Smooth muscle cell (in vitro differentiated cells): ENCODE data around the gene FEM1A. TPM values are rescaled to one million over a fixed set of nuclear protein-coding genes. Genes with fewer than 3 reads are reported as not detected.
"Not testable (repeated sequence)": the region's sequence is repeated elsewhere in the genome, so short reads cannot be mapped to it uniquely, and the experiment has no call there.

Experiments
- DNase-seq: peaks from one replicate; lab custom pipeline; 2025; ENCODE audit not compliant: unreplicated experiment; lab: John Stamatoyannopoulos, UW
- H2AFZ ChIP-seq: fragments of 200-600 bp; sonication (generic); 2 replicates; pipeline ENCODE4 v1.6.0; 2016; ENCODE audit warnings: antibody characterized with exemption, low read depth, mild to moderate bottlenecking
- H3F3A ChIP-seq: fragments of 200-600 bp; sonication (generic); 2 replicates; pipeline ENCODE4 v1.6.0; 2017; ENCODE audit warnings: antibody characterized with exemption, low read depth
- H3K27ac ChIP-seq: fragments of 200-600 bp; sonication (generic); 2 replicates; pipeline ENCODE4 v1.5.1; 2016; ENCODE audit warnings: low read depth, mild to moderate bottlenecking
- H3K27me3 ChIP-seq: fragments of 200-600 bp; sonication (generic); 2 replicates; pipeline ENCODE4 v1.6.1; 2016; ENCODE audit warnings: low read depth, mild to moderate bottlenecking
- H3K36me3 ChIP-seq: fragments of 200-600 bp; sonication (generic); 2 replicates; pipeline ENCODE4 v1.5.1; 2016; ENCODE audit warnings: low read depth
- H3K4me1 ChIP-seq: fragments of 200-600 bp; sonication (generic); 2 replicates; pipeline ENCODE4 v1.5.1; 2016; ENCODE audit warnings: low read depth
- H3K4me2 ChIP-seq: fragments of 200-600 bp; sonication (generic); 2 replicates; pipeline ENCODE4 v1.6.0; 2016; ENCODE audit warnings: mild to moderate bottlenecking
- H3K4me3 ChIP-seq: fragments of 200-600 bp; sonication (generic); 2 replicates; pipeline ENCODE4 v1.5.1; 2016; ENCODE audit warnings: mild to moderate bottlenecking
- H3K79me2 ChIP-seq: fragments of 200-600 bp; sonication (generic); 2 replicates; pipeline ENCODE4 v1.6.0; 2016; ENCODE audit warnings: low read depth, mild to moderate bottlenecking
- H3K9ac ChIP-seq: fragments of 200-600 bp; sonication (generic); 2 replicates; pipeline ENCODE4 v1.6.0; 2016; ENCODE audit warnings: low read depth
- H3K9me3 ChIP-seq: fragments of 200-600 bp; sonication (generic); replicated peaks from 2 replicates; pipeline ENCODE4 v1.5.1; 2016; ENCODE audit warnings: low read depth
- H4K20me1 ChIP-seq: fragments of 200-600 bp; sonication (generic); 2 replicates; pipeline ENCODE4 v1.6.0; 2016; ENCODE audit warnings: low read depth
- CTCF ChIP-seq: fragments of 200-600 bp; sonication (generic); IDR thresholded peaks from 2 replicates; pipeline ENCODE4 v1.5.1; 2017; ENCODE audit warnings: borderline replicate concordance, mild to moderate bottlenecking, antibody characterized with exemption; ENCODE audit not compliant: insufficient read depth, poor library complexity, severe bottlenecking
- WGBS: methylation state at CpG from one replicate; pipeline ENCODE4 v1.1.7; 2016; ENCODE audit warnings: low lambda C conversion rate; 5-methylcytosine and 5-hydroxymethylcytosine counted together
- polyA plus RNA-seq: library from polyadenylated mRNA; unstranded; fragments of >200 nt; fragmentation: Nextera tagmentation; extraction: Ambion mirVana; gene quantifications from 2 replicates; pipeline ENCODE4 v1.2.1, GENCODE V29; 2016
- total RNA-seq: library from RNA; depleted of rRNA; stranded (reverse); fragments of >200 nt; gene quantifications from 2 replicates; pipeline ENCODE4 v1.2.3, GENCODE V29; 2014

The FEM1A gene
- total and polyA plus RNA-seq, 2 experiments from 2014 or later = 1.6 to 7.1 TPM

DNA sequence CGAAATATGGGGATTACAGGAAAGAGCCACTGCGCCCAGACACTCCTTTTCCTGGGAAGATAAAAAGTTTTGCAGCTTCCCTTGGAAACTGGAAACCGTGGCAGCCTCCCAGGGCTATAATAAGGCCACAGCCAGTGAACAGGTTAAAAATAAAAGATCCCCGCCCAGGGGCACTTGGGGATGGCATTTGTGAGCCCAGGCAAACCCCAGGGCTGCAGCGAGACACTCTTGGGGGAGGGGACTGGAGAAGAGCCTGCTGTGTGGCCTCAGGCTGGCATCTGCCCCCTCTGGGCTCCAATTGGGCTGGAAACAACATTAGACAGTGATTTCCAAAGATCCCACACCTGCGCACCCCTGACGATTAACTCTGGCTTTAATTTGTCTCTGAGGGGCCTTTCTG, 11.2 kb downstream of the FEM1A start:
- H2AFZ ChIP-seq = no peak overlapping the region
- H3K36me3 ChIP-seq = no peaks in the 10 kb centered on the region
- no peaks in the 10 kb centered on the region for H3F3A ChIP-seq
- no peaks in the 10 kb centered on the region for H3K27me3 ChIP-seq
- H3K9me3 ChIP-seq = no peaks in the 10 kb centered on the region
- no peak overlapping the region for H3K4me2 ChIP-seq
- H3K79me2 ChIP-seq = no peaks in the 10 kb centered on the region
- H3K4me1 ChIP-seq = no peaks in the 10 kb centered on the region
- no peak for DNase-seq
- no peak overlapping the region for H3K9ac ChIP-seq
- 87% methylated on average over 7 of the region's 7 CpGs for WGBS
- no peaks in the 10 kb centered on the region for H4K20me1 ChIP-seq
- TF ChIP-seq CTCF = no peak
- no peak overlapping the region for H3K27ac ChIP-seq
- no peak overlapping the region for H3K4me3 ChIP-seq

- Histone ChIP-seq H3K27me3 (no peaks in the 10 kb centered on the region), H3K36me3 (no peaks in the 10 kb centered on the region), H4K20me1 (no peaks in the 10 kb centered on the region), H3K27ac (no peak overlapping the region), H3F3A (no peaks in the 10 kb centered on the region), H3K4me1 (no peaks in the 10 kb centered on the region), H2AFZ (no peak overlapping the region), H3K79me2 (no peaks in the 10 kb centered on the region), H3K9ac (no peak overlapping the region), H3K4me2 (no peak overlapping the region), H3K4me3 (no peak overlapping the region), H3K9me3 (no peaks in the 10 kb centered on the region)
- 58% methylated on average over 30 of the region's 33 CpGs for WGBS
- TF ChIP-seq CTCF = peak; percentile 65
- DNase-seq = peak; percentile 15
Measured at GRCh38 chr19:4803736-4804695, 12.5 kb downstream of the FEM1A start.

DNA sequence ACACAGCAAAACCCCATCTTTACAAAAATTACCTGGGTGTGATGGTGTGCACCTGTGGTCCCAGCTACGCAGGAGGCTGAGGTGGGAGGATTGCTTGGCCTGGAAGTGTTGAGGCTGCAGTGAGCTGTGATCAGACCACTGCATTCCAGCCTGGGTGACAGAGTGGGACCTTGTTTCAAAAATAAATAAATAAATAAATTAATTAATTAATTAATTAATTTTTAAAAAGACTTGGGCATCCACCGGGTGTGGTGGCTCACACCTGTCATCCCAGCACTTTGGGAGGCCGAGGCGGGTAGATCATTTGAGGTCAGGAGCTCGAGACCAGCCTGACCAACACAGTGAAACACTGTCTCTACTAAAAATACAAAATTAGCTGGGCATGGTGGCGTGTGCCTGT, 13.6 kb downstream of the FEM1A start:
- DNase-seq, H4K20me1 ChIP-seq, H3K79me2 ChIP-seq, H3K4me2 ChIP-seq, H3K36me3 ChIP-seq, H3K9me3 ChIP-seq, H3K4me3 ChIP-seq, H3K27me3 ChIP-seq, H3K4me1 ChIP-seq, H3F3A ChIP-seq, H3K27ac ChIP-seq, H3K9ac ChIP-seq, H2AFZ ChIP-seq: not testable (repeated sequence)
- 93% methylated on average over 6 of the region's 6 CpGs for WGBS

- H3K4me2 ChIP-seq = no peak overlapping the region
- no peak for DNase-seq
- H3K4me3 ChIP-seq = no peak overlapping the region
- no peaks in the 10 kb centered on the region for H3K79me2 ChIP-seq
- no peak overlapping the region for H3K27ac ChIP-seq
- H3K4me1 ChIP-seq = no peaks in the 10 kb centered on the region
- 92% methylated on average over 6 of the region's 6 CpGs for WGBS
- H3K9ac ChIP-seq = no peak overlapping the region
- H3K36me3 ChIP-seq = no peaks in the 10 kb centered on the region
- H4K20me1 ChIP-seq = no peaks in the 10 kb centered on the region
- H3F3A ChIP-seq = no peaks in the 10 kb centered on the region
- TF ChIP-seq CTCF = no peak
- H3K27me3 ChIP-seq = no peaks in the 10 kb centered on the region
- H2AFZ ChIP-seq = no peak overlapping the region
- H3K9me3 ChIP-seq = no peaks in the 10 kb centered on the region
Measured at GRCh38 chr19:4806384-4806783, 14.8 kb downstream of the FEM1A start.
